LHCN-M2 (cell line): ENCODE measurements around the gene SLC6A17. TPM values are rescaled to one million over a fixed set of nuclear protein-coding genes. Genes with fewer than 3 reads are reported as not detected.

Experiments used
- DNase-seq: peaks from one replicate; pipeline ENCODE4 v3.0.0-alpha.2; 2012; ENCODE audit warnings: low read depth
- polyA plus RNA-seq: library from polyadenylated mRNA; unstranded; fragments of >200 nt; gene quantifications from one replicate; pipeline ENCODE4 v1.2.1, GENCODE V29; 2012; ENCODE audit warnings: missing spikeins
- total RNA-seq: library from RNA; depleted of rRNA; stranded (reverse); fragments of >200 nt; gene quantifications from 2 replicates; pipeline ENCODE4 v1.2.3, GENCODE V29; 2014; rRNA removed

The SLC6A17 gene
- total RNA-seq = 0.23 and 0.38 TPM in 2 replicates
- 0.17 TPM for polyA plus RNA-seq

GRCh38 chr1:110150330-110151174, at the start of gene SLC6A17:
Gene SLC6A17 (plus strand): TSS chr1:110150494. CDS start chr1:110166930, 16,436 bp downstream.
- peak; percentile 20 for DNase-seq

GRCh38 chr1:110102081-110102480, 48.2 kb upstream of the SLC6A17 start:
- no peak for DNase-seq

GRCh38 chr1:110106013-110106941, 44.0 kb upstream of the SLC6A17 start:
- DNase-seq = peak; percentile 44

- DNase-seq = no peak
Measured at GRCh38 chr1:110107867-110108469, 42.3 kb upstream of the SLC6A17 start.

- no peak for DNase-seq
Measured at GRCh38 chr1:110111081-110111480, 39.2 kb upstream of the SLC6A17 start.

- no peak for DNase-seq
Measured at GRCh38 chr1:110112143-110112542, 38.2 kb upstream of the SLC6A17 start, which contains the start of gene UBL4B. Gene UBL4B (plus strand): TSS chr1:110112443. CDS start chr1:110112535, 92 bp downstream.

GRCh38 chr1:110112656-110113055, 37.6 kb upstream of the SLC6A17 start:
- no peak for DNase-seq

- DNase-seq = no peak
Measured at GRCh38 chr1:110113551-110113950, 36.7 kb upstream of the SLC6A17 start.

- no peak for DNase-seq
Measured at GRCh38 chr1:110114173-110114572, 36.1 kb upstream of the SLC6A17 start.

- DNase-seq = no peak
Measured at GRCh38 chr1:110114784-110115183, 35.5 kb upstream of the SLC6A17 start.

GRCh38 chr1:110118636-110119396, 31.5 kb upstream of the SLC6A17 start:
- DNase-seq = peak; percentile 25

GRCh38 chr1:110119843-110120242, 30.5 kb upstream of the SLC6A17 start:
- DNase-seq = peak; percentile 60

- no peak for DNase-seq
Measured at GRCh38 chr1:110120960-110121561, 29.2 kb upstream of the SLC6A17 start.

- DNase-seq = no peak
Measured at GRCh38 chr1:110123224-110123623, 27.1 kb upstream of the SLC6A17 start.

- no peak for DNase-seq
Measured at GRCh38 chr1:110125810-110126209, 24.5 kb upstream of the SLC6A17 start.

- no peak for DNase-seq
Measured at GRCh38 chr1:110130113-110130591, 20.1 kb upstream of the SLC6A17 start.

- DNase-seq = no peak
Measured at GRCh38 chr1:110130989-110131388, 19.3 kb upstream of the SLC6A17 start.

- DNase-seq = no peak
Measured at GRCh38 chr1:110132682-110133081, 17.6 kb upstream of the SLC6A17 start.

- DNase-seq = no peak
Measured at GRCh38 chr1:110133436-110133835, 16.9 kb upstream of the SLC6A17 start.

- peak; percentile 31 for DNase-seq
Measured at GRCh38 chr1:110134050-110134595, 16.2 kb upstream of the SLC6A17 start.
